Keratinocyte (primary cell): ENCODE data around the gene MAN1A2. TPM values are rescaled to one million over a fixed set of nuclear protein-coding genes. Genes with fewer than 3 reads are reported as not detected.
"Not testable (repeated sequence)": the region's sequence is repeated elsewhere in the genome, so short reads cannot be mapped to it uniquely, and the experiment has no call there.

Experiments
- DNase-seq: peaks from one replicate; pipeline ENCODE4 v3.0.0-alpha.2; 2011; ENCODE audit warnings: low read depth, missing footprints, low spot score
- FAIRE-seq: peaks from 2 replicates; lab custom pipeline; 2011; peaks lifted over from hg19 to GRCh38; lab: Jason Lieb, UNC
- H2AFZ ChIP-seq: 2 replicates; pipeline ENCODE4 v1.6.0; 2012; ENCODE audit warnings: low read length, control low read depth, inconsistent platforms; ENCODE audit not compliant: control insufficient read depth
- H3K27ac ChIP-seq: 2 replicates; pipeline ENCODE4 v1.5.1; 2011; ENCODE audit warnings: low read length; ENCODE audit not compliant: control insufficient read depth, insufficient read depth
- H3K27me3 ChIP-seq: 3 replicates; pipeline ENCODE4 v1.6.0; 2011; ENCODE audit warnings: low read length; ENCODE audit not compliant: control insufficient read depth, insufficient read depth; ENCODE audit errors: extremely low read depth
- H3K36me3 ChIP-seq, 2 experiments: 2 replicates in 1 of 2; 3 replicates in 1 of 2; pipeline ENCODE4 v1.5.1; 2011; ENCODE audit warnings: low read length in 2 of 2, mild to moderate bottlenecking in 1 of 2; ENCODE audit not compliant: control insufficient read depth in 2 of 2, insufficient read depth in 2 of 2; ENCODE audit errors: extremely low read depth in 1 of 2
- H3K4me1 ChIP-seq: 3 replicates; pipeline ENCODE4 v1.5.1; 2011; ENCODE audit warnings: low read length; ENCODE audit not compliant: control insufficient read depth, insufficient read depth; ENCODE audit errors: extremely low read depth
- H3K4me2 ChIP-seq: 3 replicates; pipeline ENCODE4 v1.6.0; 2011; ENCODE audit warnings: low read depth, low read length; ENCODE audit not compliant: control insufficient read depth, insufficient read depth; ENCODE audit errors: extremely low read depth
- H3K4me3 ChIP-seq, 3 experiments: fragments of 200-600 bp in 1 of 3; sonication (generic) in 1 of 3; 2 replicates in 2 of 3; 3 replicates in 1 of 3; pipeline ENCODE4 v1.5.1; 2011 to 2016; ENCODE audit warnings: low read length in 3 of 3, mild to moderate bottlenecking in 3 of 3, control low read depth in 2 of 3, inconsistent platforms in 1 of 3, low read depth in 1 of 3, mixed read lengths in 1 of 3, mixed run types in 1 of 3, moderate library complexity in 1 of 3; ENCODE audit not compliant: control insufficient read depth in 2 of 3, insufficient read depth in 2 of 3; ENCODE audit errors: extremely low read depth in 1 of 3
- H3K79me2 ChIP-seq: 2 replicates; pipeline ENCODE4 v1.6.0; 2012; ENCODE audit warnings: low read length; ENCODE audit not compliant: control insufficient read depth, insufficient read depth
- H3K9ac ChIP-seq: 3 replicates; pipeline ENCODE4 v1.6.0; 2011; ENCODE audit warnings: low read length; ENCODE audit not compliant: control insufficient read depth, insufficient read depth; ENCODE audit errors: extremely low read depth
- H3K9me1 ChIP-seq: 3 replicates; pipeline ENCODE4 v1.6.0; 2011; ENCODE audit warnings: low read length; ENCODE audit not compliant: control insufficient read depth, insufficient read depth; ENCODE audit errors: extremely low read depth
- H3K9me3 ChIP-seq: 2 replicates; pipeline ENCODE4 v1.5.1; 2012; ENCODE audit warnings: low read depth, low read length; ENCODE audit not compliant: control insufficient read depth
- H4K20me1 ChIP-seq: 3 replicates; pipeline ENCODE4 v1.6.0; 2011; ENCODE audit warnings: low read length; ENCODE audit not compliant: control insufficient read depth, insufficient read depth; ENCODE audit errors: extremely low read depth
- CTCF ChIP-seq, 3 experiments: IDR thresholded peaks in 1 of 3; conservative IDR thresholded peaks in 1 of 3; optimal IDR thresholded peaks in 1 of 3; 2 replicates in 2 of 3; 3 replicates in 1 of 3; pipeline versions ENCODE3 to v1.5.1; 2011; ENCODE audit warnings: low read length in 3 of 3, mild to moderate bottlenecking in 3 of 3, moderate library complexity in 2 of 3, control low read depth in 1 of 3, inconsistent platforms in 1 of 3; ENCODE audit not compliant: insufficient read depth in 2 of 3; ENCODE audit errors: extremely low read depth in 1 of 3
- EZH2 ChIP-seq: IDR thresholded peaks from one replicate; pipeline ENCODE4 v1.6.1; 2012; ENCODE audit warnings: inconsistent platforms, mild to moderate bottlenecking, low read length, moderate library complexity
- dilution Hi-C: fragments of 300-500 bp; cut with MboI; formaldehyde crosslinking; loops from one replicate; pipeline ENCODE4 v1.7.0; 2020; ENCODE audit warnings: low sequenced_read_pairs; ENCODE audit not compliant: extremely low pct_ligation_motif_present
- polyA plus RNA-seq, 5 experiments: library from polyadenylated mRNA; depleted of rRNA in 3 of 5; stranded (reverse) in 3 of 5; stranded (forward) in 1 of 5; unstranded in 1 of 5; fragments of >200 nt; gene quantifications; 1 replicate in 1 of 5; 2 replicates in 3 of 5; 3 replicates in 1 of 5; pipeline versions ENCODE4 v1.2.1 to v1.2.3, GENCODE V29; 2011 to 2012; ENCODE audit warnings: missing spikeins in 2 of 5, low read depth in 1 of 5, low replicate concordance in 1 of 5

The MAN1A2 gene
- polyA plus RNA-seq, 1 donor (not counting 4 experiments of a cell fraction or from before 2014, with no cell fraction given) = 19.0 TPM

DNA sequence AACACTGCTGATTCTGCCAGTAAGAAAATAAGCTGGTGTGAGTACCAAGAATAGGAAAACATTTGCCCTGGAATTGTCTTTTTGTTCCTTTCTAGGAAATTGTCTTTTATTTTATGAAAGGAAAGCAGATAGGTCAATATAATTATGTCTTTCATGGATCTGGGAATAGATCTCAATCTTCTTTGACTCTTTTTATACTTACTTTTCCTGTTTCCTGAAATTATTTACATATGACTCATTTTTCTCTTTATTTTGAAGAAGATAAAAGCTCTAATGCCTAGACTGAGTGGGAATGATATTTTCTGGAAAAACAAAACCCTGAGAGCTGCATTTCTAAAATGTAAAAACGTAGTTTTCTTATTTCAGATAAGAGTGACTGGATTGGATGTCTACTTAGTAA is 100.1 kb downstream of the MAN1A2 start:
- no peak overlapping the region for H3K27ac ChIP-seq
- no peaks in the 10 kb centered on the region for H3K9me1 ChIP-seq
- no peak for FAIRE-seq
- H3K4me2 ChIP-seq = no peak overlapping the region
- no peaks in the 10 kb centered on the region for H3K9me3 ChIP-seq
- H3K4me3 ChIP-seq = no peak overlapping the region
- peaks cover 0 to 1% of the 10 kb centered on the region in 2 experiments for H3K36me3 ChIP-seq
- peaks cover 12% of the 10 kb centered on the region for H3K4me1 ChIP-seq
- no peak overlapping the region for H3K9ac ChIP-seq
- no peak overlapping the region for H2AFZ ChIP-seq
- no peak for DNase-seq
- H3K27me3 ChIP-seq = no peaks in the 10 kb centered on the region
- H3K79me2 ChIP-seq = no peaks in the 10 kb centered on the region
- TF ChIP-seq EZH2 = no peak
- no peak for TF ChIP-seq CTCF (optimal IDR thresholded peaks at IDR 0.05 in 1 of 3, IDR thresholded peaks at IDR 0.05 in 1 of 3, conservative IDR thresholded peaks at IDR 0.05 in 1 of 3; ENCODE audit: extremely low read depth in 1 of 3, insufficient read depth in 2 of 3, low read length in 3 of 3)
- no peaks in the 10 kb centered on the region for H4K20me1 ChIP-seq
- dilution Hi-C loops = no loop called here

- TF ChIP-seq EZH2 (no peak), CTCF (optimal IDR thresholded peaks at IDR 0.05 in 1 of 3, IDR thresholded peaks at IDR 0.05 in 1 of 3, conservative IDR thresholded peaks at IDR 0.05 in 1 of 3; ENCODE audit: extremely low read depth in 1 of 3, insufficient read depth in 2 of 3, low read length in 3 of 3) (no peak)
- Histone ChIP-seq H3K4me2 (no peak overlapping the region), H3K4me1 (no peaks in the 10 kb centered on the region), H3K9ac (no peak overlapping the region), H2AFZ (no peak overlapping the region), H3K27me3 (no peaks in the 10 kb centered on the region), H3K79me2 (no peaks in the 10 kb centered on the region), H3K4me3 (no peak overlapping the region), H3K9me1 (no peaks in the 10 kb centered on the region), H3K36me3 (no peaks in the 10 kb centered on the region), H4K20me1 (no peaks in the 10 kb centered on the region), H3K9me3 (no peaks in the 10 kb centered on the region), H3K27ac (no peak overlapping the region)
- DNase-seq (no peak), FAIRE-seq (no peak)
- dilution Hi-C loops = no loop called here
Observed at GRCh38 chr1:117473063-117473462, 105.8 kb downstream of the MAN1A2 start.

DNA sequence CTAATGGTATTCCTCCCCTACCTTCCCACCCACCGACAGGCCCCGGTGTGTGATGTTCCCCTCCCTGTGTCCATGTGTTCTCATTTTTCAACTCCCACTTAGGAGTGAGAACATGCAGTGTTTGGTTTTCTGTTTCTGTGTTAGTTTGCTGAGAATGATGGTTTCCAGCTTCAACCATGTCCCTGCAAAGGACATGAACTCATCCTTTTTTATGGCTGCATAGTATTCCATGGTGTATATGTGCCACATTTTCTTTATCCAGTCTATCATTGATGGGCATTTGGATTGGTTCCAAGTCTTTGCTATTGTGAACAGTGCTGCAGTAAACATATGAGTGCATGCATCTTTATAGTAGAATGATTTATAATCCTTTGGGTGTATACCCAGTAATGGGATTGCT is 108.2 kb downstream of the MAN1A2 start:
- H3K4me1 ChIP-seq, H3K36me3 ChIP-seq, H3K4me2 ChIP-seq, H3K9me3 ChIP-seq, H3K9me1 ChIP-seq, H4K20me1 ChIP-seq, DNase-seq, H3K9ac ChIP-seq, dilution Hi-C loops, FAIRE-seq, H3K4me3 ChIP-seq, H3K79me2 ChIP-seq, H3K27ac ChIP-seq, H2AFZ ChIP-seq, H3K27me3 ChIP-seq: not testable (repeated sequence)
